Inflammatory macrophage (primary cell): ENCODE measurements around the gene NGEF.
"Not testable (repeated sequence)": the region's sequence is repeated elsewhere in the genome, so short reads cannot be mapped to it uniquely, and the experiment has no call there.

Experiments used
- DNase-seq, 2 donors: peaks; one replicate each; pipeline ENCODE4 v3.0.0-alpha.2; 2020 to 2022

Gene NGEF

DNA sequence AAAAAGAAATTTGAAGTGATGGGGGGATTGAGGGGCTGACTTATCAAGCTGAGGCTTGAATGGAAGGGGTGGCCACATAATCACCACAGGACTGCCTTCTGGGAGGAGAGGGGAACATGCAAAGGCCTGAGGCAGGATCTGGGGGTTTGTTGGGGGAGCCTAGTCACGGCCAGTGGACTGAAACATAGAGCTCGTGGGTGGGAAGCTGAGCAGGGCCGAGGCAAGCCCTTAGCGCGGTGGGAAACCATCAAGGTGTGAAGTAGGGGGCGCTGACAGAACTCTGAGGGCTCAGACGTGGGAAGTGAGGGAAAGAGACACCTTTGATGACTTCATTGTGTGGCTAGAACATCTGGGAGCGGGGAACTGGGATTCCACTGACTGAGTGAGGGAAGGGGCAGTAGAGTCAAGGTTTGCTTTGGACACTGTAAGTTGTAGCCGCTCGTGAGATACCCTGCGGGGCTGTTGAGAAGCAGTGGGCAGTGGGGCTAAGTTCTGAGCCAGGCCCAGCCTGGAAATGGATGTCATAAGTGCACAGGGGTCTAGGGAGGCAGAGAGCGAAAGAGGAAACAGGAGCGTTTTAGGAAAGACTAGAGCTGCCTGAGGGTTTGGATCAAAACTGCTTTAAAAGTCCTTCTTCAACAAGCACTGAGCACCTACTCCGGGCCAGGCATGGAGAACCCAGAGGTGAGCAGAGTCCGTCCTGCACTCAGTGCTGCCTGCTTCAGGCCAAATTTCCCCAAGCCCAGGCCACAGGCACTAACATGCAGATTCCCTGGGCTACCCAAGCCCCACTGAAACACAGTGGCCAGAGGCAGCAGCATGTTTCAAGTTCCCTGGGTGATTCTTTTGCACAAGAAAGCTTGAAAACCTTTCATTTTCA, 143.7 kb downstream of the NGEF start:
- DNase-seq = no peak

DNA sequence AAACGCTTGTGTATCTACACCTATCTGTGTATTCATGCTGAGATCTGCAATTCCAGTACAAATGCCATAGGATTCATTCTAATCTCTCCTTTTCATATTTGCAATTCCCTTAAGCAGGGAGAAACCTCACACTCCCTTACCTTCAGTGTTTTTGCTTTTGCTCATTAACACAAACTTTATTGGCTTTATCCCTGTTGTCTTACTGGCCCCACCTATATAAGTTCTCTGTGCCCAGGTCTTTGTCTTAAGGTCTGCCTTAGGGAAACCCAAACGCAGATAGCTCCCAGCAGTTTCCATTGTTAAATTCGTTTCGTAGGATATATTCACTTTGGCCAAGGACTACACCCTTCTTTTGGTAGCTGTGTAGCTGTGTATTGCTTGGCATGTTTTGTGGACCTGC, 147.0 kb downstream of the NGEF start:
- DNase-seq = no peak

DNA sequence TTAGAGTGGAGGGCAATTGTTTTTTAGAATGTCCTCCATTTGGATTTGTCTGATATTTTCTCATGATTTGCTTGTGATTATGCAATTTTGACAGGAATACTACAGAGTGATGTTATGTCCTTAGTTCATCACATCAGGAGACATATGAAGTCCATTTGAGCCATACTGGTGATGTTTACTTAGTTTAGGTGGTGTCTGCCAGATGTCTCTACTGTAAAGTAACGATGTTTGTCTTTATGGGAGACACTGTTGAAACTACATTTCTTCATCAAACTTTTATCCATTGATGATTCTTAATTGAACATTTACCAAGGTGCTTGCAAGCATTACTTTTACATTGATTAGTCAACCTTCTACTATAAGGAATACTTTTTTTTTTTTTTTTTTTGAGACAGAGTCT, 147.9 kb downstream of the NGEF start:
- DNase-seq = no peak

- no peak for DNase-seq
Observed at GRCh38 chr2:232863996-232864395, 149.1 kb downstream of the NGEF start.

- no peak for DNase-seq
Observed at GRCh38 chr2:232861353-232861752, 151.7 kb downstream of the NGEF start.

DNA sequence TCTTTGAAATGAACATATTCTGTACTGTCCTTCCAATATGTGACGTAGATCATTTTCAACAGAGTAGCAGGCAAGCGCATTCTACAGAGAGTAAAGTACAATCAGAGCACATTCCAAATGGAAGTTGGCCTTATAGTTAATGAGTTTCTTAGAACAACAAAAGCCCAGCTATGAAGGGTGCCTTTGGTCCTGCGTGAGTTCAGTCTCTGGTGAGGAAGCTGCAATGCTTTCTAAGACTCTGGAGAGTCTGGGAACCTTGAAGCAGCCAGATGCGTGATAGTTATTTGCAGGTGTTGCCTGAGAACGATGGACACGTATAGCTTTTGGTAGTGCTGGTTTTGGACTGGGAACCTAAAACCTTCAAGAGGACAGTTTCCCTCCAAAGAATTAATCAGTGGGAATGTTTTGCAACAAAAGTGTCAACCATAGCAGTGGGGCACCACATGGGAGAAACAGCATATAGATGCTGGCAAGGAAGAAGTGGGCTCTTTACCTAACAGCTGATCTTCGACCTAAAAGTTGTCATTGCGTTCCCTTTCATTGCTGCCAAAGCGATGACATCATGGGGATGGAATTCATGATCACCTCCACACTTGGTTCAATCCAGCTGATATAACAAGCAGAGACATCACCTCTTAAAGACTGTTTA, 152.3 kb downstream of the NGEF start:
- no peak for DNase-seq

- DNase-seq = no peak
Observed at GRCh38 chr2:232859385-232859916, 153.6 kb downstream of the NGEF start.

DNA sequence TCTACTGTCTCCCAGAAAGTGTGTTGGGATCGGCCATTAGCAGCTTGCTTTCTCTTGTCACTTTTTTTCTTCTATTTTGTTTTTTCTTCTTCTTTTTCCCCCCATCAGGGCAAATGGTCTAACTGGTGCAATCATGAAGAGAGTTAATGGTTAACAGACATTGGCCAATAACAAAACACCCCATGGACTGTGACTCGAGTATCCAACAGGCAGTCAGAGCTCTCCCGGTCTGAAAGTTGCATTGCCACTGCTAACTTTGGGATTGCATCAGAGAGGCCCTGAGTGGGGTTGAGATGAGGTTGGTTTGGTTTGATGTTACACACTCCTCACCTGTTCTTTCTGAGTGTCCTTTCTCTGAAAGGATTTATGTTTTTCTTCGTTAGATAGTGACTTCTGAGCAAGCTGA, 155.9 kb downstream of the NGEF start:
- DNase-seq = no peak

DNA sequence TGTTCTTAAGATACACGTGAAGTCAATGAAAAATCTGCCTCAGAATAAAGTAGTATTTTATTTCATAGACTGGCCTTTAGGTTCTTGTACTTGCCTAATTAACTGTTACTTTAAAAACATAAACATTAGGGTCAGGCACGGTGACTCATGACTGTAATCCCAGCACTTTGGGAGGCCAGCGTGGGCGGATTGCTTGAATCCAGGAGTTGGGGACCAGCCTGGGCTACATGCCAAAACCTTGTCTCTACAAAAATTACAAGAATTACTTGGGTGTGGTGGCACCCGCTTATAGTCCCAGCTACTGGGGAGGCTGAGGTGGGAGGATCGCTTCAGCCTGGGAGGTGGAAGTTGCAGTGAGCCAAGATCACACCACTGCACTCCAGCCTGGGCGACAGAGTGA, 159.0 kb downstream of the NGEF start:
- peak; percentile 68 to 72 for DNase-seq

- DNase-seq = no peak
Observed at GRCh38 chr2:232852676-232853075, 160.4 kb downstream of the NGEF start.

DNA sequence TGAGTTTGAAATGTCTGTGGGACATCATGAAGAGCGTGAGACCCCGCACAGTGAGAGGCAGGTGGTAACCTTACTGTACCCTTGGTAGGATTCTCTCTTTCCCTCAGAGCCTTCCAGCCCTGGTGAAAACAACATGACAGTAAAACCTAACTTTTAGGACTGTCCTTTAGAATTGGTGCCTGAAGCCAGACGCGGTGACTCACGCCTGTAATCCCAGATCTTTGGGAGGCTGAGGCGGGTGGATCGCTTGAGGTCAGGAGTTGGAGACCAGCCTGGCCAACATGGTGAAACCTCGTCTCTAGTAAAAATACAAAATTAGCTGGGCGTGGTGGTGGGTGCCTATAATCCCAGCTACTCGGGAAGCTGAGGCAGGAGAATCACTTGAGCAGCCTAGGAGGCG, 161.0 kb downstream of the NGEF start:
- DNase-seq = not testable (repeated sequence)

DNA sequence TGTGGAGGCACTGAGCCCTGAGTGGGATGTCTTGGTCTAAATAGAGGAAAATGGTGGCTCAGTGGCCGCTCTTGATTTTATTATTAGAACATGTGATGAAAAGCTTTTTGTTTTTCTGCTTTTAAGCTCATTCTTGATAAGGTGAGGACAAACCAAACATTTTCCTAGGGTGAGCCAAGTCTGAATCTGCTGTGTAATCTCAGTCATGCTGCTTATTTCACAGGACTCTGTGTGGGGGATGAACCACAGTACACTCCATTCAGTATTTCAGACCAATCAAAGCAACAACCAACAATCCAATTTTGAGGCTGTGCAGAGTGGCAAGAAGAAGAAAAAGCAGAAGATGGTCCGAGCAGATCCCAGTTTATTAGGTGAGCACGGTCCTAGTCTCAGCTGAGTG, 163.0 kb downstream of the NGEF start:
- no peak for DNase-seq

- DNase-seq = no peak
Observed at GRCh38 chr2:232846055-232846454, 167.0 kb downstream of the NGEF start.

GRCh38 chr2:232843834-232844233, 169.2 kb downstream of the NGEF start:
- no peak for DNase-seq

DNA sequence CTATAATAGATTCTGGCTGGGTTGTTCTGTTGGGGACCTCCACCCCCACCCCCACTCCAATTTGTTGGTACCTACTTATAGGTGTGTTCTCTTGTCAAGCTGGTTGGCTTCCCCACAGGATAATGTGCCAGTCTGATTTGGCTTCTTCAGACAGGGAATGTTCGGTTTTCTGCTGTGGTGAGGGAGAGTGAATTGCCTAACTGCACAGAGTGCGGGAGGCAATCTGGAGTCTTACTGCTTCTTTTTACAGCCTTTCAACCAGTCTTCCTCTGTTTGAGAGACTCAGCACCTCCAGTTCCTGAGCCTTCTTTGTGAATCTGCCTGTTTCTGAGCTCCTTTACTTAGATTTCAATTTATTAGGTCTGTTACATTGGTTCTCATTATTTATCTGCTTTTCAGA, 170.4 kb downstream of the NGEF start:
- DNase-seq = peak; percentile 15 to 45

- DNase-seq = peak; percentile 87 to 92
Observed at GRCh38 chr2:232839411-232840079, 173.5 kb downstream of the NGEF start.

DNA sequence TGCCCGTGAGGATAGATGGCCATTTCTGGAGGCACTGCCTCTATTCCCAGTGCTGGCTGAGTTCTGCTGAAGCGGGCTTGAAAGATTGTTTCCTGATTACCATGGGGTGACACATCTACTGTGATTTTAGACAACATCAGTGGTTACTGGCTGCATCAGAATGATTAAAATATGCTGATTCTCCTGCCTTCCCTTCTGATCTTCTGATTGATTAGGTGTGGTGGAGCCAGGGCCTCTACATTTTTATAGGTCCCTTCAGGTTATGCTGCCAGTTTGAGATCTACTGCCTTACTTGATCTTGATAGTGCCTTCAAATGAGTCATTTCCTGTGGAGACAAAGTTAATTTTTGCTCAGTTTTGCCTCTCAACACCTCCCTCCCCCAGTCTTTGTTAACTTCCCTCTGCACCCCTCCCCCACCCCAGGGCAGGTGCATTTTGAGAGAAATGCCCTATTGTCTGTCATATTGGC, 174.6 kb downstream of the NGEF start:
- no peak for DNase-seq

DNA sequence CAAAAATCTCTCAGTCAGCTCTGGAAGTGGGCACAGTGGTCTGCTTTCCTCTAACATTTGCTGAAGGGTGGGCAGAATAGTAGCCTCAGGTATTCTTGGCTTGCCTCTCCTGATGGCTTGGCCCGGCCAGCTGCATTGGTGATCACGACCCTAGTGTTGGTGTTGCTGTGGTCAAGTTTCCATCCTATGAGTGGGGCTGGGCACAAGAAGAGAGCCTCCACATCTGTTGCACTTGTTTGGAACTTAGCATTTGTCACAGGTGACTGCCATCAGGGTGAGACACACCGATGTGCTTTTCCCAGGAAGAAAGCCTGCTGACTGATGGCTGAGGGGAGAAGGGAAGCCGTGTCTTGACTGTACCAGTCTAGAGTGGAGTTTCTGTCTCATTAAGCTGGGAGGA, 176.1 kb downstream of the NGEF start:
- DNase-seq = no peak

DNA sequence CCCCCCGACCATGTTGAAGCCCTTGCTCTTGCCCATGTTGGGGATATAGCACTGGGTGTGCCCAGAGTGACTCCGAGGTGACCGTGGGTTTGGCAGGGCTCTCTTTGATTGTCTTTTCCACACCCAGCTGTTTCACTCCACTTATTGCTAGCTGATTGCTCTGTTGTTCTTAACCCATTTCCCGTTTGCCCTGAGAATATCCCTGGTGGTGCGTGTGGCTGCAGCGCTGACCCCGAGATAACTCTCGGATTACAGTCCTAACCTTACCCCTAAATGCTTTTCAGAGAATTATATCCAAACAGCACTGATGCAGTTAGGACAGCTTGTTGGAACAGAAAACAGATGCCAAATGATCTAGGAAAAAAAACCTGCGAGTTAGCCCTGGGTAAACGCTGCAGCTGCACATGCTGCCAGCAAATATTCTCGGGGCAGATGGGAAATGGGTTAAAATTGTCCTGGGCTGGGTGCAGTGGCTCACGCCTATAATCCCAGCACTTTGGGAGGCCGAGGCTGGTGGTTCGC, 177.3 kb downstream of the NGEF start:
- DNase-seq = no peak

- no peak for DNase-seq
Observed at GRCh38 chr2:232833830-232834229, 179.2 kb downstream of the NGEF start.

- no peak for DNase-seq
Observed at GRCh38 chr2:232831496-232831895, 181.6 kb downstream of the NGEF start.

- DNase-seq = no peak
Observed at GRCh38 chr2:232829988-232830387, 183.1 kb downstream of the NGEF start.
